H1 (cell line): ENCODE results near the gene RND3. TPM values are rescaled to one million over a fixed set of nuclear protein-coding genes. Genes with fewer than 3 reads are reported as not detected.

Experiments used
- RNF2 ChIP-seq: fragments of 200-900, 300-1000 bp; sonication (generic); IDR thresholded peaks from 2 replicates; pipeline ENCODE4 v1.7.1; 2016; ENCODE audit warnings: borderline replicate concordance, low read depth, mild to moderate bottlenecking, antibody characterized with exemption, low read length; ENCODE audit not compliant: poor library complexity, severe bottlenecking; ENCODE audit errors: missing control alignments
- RXRA ChIP-seq: IDR thresholded peaks from 2 replicates; pipeline ENCODE4 v1.6.1; 2011; ENCODE audit warnings: low read depth, mild to moderate bottlenecking, low read length, moderate library complexity; ENCODE audit not compliant: insufficient read depth
- polyA plus RNA-seq, 7 experiments: library from polyadenylated mRNA; depleted of rRNA in 3 of 7; stranded (reverse) in 5 of 7; unstranded in 2 of 7; fragments of >200 nt in 5 of 7; fragments of 200-250 nt in 2 of 7; gene quantifications; 1 replicate in 5 of 7; 2 replicates in 1 of 7; 4 replicates in 1 of 7; pipeline versions ENCODE4 v1.2.1 to v1.2.3, GENCODE V29; 2011 to 2013; ENCODE audit warnings: missing spikeins in 2 of 7, mixed read lengths in 2 of 7
- total RNA-seq: library from RNA; stranded (reverse); fragmentation: NEBNext Ultra II Directional; extraction: Animal tissue kit (Norgen Biotek cat#: 25700); gene quantifications from 2 replicates; pipeline ENCODE4 v1.2.1, GENCODE V29; 2021

Gene RND3
- total and polyA plus RNA-seq, 2 of the 8 experiments (the other 6 are each of a cell fraction or from before 2014, with no cell fraction given), result 12.2 to 25.6 TPM

GRCh38 chr2:150532020-150532419 is 44.6 kb upstream of the RND3 start (continued):
- TF ChIP-seq RXRA (no peak), RNF2 (no peak)
